Panc1 (cell line): ENCODE data around the gene MBTD1.

Experiments
- TCF7L2 ChIP-seq: IDR thresholded peaks from 2 replicates; pipeline ENCODE4 v1.6.1; 2011; ENCODE audit warnings: mild to moderate bottlenecking, low read depth, low read length, inconsistent platforms
- TF ChIP-seq, protein P1 (sequence below), 2 experiments: IDR thresholded peaks; 2 replicates each; pipeline ENCODE4 v1.6.1; 2011 to 2012; ENCODE audit warnings: low read depth in 2 of 2, control low read depth in 1 of 2, low read length in 1 of 2, mild to moderate bottlenecking in 1 of 2, moderate library complexity in 1 of 2; ENCODE audit not compliant: insufficient read depth in 1 of 2
- TF ChIP-seq, protein P2 (sequence below): fragments of 450-650 bp; IDR thresholded peaks from 2 replicates; pipeline ENCODE4 v1.5.1; 2017; ENCODE audit warnings: mild to moderate bottlenecking

DNA sequence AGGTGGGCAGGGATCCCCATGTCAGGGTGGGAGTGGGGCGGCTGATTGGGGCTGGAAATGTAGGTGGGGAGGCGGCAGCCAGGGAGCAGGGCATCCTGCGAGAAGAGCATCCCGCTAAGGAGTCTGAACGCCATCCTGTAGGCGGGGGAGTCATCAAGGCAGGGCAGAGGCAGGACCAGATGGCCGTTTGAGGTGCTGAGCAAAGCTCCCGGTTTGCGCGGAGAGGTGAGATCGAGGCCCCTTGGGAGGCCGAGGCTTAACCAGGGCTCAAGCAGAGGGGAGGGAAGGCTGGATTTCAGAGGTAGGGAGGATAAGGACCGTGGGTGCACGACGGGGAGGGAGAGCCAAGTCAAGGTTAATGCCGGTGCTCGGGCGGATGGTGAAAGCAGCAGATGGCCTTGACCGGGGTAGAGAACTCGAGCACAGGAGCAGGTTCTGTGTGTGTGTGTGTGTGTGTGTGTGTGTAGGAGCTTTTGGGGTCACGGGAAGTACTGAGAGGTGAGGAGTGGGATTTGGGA lies 94.1 kb downstream of the MBTD1 start:
- TF ChIP-seq, protein P1, sequence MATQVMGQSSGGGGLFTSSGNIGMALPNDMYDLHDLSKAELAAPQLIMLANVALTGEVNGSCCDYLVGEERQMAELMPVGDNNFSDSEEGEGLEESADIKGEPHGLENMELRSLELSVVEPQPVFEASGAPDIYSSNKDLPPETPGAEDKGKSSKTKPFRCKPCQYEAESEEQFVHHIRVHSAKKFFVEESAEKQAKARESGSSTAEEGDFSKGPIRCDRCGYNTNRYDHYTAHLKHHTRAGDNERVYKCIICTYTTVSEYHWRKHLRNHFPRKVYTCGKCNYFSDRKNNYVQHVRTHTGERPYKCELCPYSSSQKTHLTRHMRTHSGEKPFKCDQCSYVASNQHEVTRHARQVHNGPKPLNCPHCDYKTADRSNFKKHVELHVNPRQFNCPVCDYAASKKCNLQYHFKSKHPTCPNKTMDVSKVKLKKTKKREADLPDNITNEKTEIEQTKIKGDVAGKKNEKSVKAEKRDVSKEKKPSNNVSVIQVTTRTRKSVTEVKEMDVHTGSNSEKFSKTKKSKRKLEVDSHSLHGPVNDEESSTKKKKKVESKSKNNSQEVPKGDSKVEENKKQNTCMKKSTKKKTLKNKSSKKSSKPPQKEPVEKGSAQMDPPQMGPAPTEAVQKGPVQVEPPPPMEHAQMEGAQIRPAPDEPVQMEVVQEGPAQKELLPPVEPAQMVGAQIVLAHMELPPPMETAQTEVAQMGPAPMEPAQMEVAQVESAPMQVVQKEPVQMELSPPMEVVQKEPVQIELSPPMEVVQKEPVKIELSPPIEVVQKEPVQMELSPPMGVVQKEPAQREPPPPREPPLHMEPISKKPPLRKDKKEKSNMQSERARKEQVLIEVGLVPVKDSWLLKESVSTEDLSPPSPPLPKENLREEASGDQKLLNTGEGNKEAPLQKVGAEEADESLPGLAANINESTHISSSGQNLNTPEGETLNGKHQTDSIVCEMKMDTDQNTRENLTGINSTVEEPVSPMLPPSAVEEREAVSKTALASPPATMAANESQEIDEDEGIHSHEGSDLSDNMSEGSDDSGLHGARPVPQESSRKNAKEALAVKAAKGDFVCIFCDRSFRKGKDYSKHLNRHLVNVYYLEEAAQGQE (IDR thresholded peaks at IDR 0.05; ENCODE audit: insufficient read depth in 1 of 2, low read depth in 2 of 2, low read length in 1 of 2) = no peak
- TF ChIP-seq, protein P2, sequence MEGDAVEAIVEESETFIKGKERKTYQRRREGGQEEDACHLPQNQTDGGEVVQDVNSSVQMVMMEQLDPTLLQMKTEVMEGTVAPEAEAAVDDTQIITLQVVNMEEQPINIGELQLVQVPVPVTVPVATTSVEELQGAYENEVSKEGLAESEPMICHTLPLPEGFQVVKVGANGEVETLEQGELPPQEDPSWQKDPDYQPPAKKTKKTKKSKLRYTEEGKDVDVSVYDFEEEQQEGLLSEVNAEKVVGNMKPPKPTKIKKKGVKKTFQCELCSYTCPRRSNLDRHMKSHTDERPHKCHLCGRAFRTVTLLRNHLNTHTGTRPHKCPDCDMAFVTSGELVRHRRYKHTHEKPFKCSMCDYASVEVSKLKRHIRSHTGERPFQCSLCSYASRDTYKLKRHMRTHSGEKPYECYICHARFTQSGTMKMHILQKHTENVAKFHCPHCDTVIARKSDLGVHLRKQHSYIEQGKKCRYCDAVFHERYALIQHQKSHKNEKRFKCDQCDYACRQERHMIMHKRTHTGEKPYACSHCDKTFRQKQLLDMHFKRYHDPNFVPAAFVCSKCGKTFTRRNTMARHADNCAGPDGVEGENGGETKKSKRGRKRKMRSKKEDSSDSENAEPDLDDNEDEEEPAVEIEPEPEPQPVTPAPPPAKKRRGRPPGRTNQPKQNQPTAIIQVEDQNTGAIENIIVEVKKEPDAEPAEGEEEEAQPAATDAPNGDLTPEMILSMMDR = no peak
- TF ChIP-seq TCF7L2 = no peak
